GM12878 (cell line): Measurements from ENCODE around the gene PTPRQ. TPM values are rescaled to one million over a fixed set of nuclear protein-coding genes. Genes with fewer than 3 reads are reported as not detected.

Experiments
- ATAC-seq: fragments of 200-7000 bp; cut with Tn5 transposase; 3 replicates; pipeline ENCODE4 v1.9.1; 2020; ENCODE audit warnings: mild to moderate bottlenecking, moderate library complexity
- BruUV-seq: library from RNA; stranded (reverse); fragments of 400-500 nt; replicated peaks from 2 replicates; lab custom pipeline; 2021; lab: Mats Ljungman, UMichigan
- CTCF ChIA-PET: fragments of 300-600 bp; sonication (Branson Sonifier 250); formaldehyde crosslinking; extraction: SDS; loops from one replicate; lab custom pipeline; 2021; ENCODE audit warnings: inconsistent platforms; lab: Yijun Ruan, JAX
- POLR2A ChIA-PET: fragments of 350-600 bp; formaldehyde crosslinking; extraction: SDS; loops from one replicate; lab custom pipeline; 2021; ENCODE audit warnings: inconsistent platforms; lab: Charles Lee
- RAD21 ChIA-PET: fragments of 300-600 bp; sonication (Branson Sonifier 250); formaldehyde crosslinking; loops from one replicate; lab custom pipeline; 2023; ENCODE audit warnings: antibody characterized with exemption; ENCODE audit not compliant: unreplicated experiment; lab: Charles Lee
- SMC1A ChIA-PET: fragments of 300-600 bp; sonication (Branson Sonifier 250); formaldehyde crosslinking; loops from one replicate; lab custom pipeline; 2023; ENCODE audit not compliant: unreplicated experiment, uncharacterized antibody; lab: Charles Lee
- DNase-seq: peaks from one replicate; pipeline ENCODE4 v3.0.0-alpha.2; 2011; ENCODE audit warnings: low read depth, low spot score
- FAIRE-seq: peaks from 3 replicates; lab custom pipeline; 2011; peaks lifted over from hg19 to GRCh38; lab: Jason Lieb, UNC
- H2AFZ ChIP-seq: 2 replicates; pipeline ENCODE4 v1.6.0; 2011; ENCODE audit warnings: low read depth, low read length, control low read depth; ENCODE audit not compliant: control insufficient read depth
- H3K27ac ChIP-seq: 2 replicates; pipeline ENCODE4 v1.5.1; 2011; ENCODE audit warnings: control low read depth; ENCODE audit not compliant: control insufficient read depth, insufficient read depth
- H3K27me3 ChIP-seq, 2 experiments: replicated peaks in 1 of 2; 2 replicates each; pipeline versions ENCODE4 v1.6.0 to v1.6.1; 2011; ENCODE audit warnings: low read length in 1 of 2; ENCODE audit not compliant: control insufficient read depth in 2 of 2, insufficient read depth in 2 of 2
- H3K36me3 ChIP-seq, 2 experiments: 2 replicates each; pipeline ENCODE4 v1.5.1; 2011; ENCODE audit warnings: low read length in 1 of 2; ENCODE audit not compliant: control insufficient read depth in 2 of 2, insufficient read depth in 2 of 2
- H3K4me1 ChIP-seq: 2 replicates; pipeline ENCODE4 v1.6.1; 2011; ENCODE audit warnings: mild to moderate bottlenecking, low read length, moderate library complexity, mixed read lengths; ENCODE audit not compliant: control insufficient read depth, insufficient read depth
- H3K4me2 ChIP-seq: 2 replicates; pipeline ENCODE4 v1.6.0; 2011; ENCODE audit warnings: control low read depth; ENCODE audit not compliant: control insufficient read depth, insufficient read depth
- H3K4me3 ChIP-seq: fragments of 200-600 bp; sonication (generic); 2 replicates; pipeline ENCODE4 v1.5.1; 2016
- H3K79me2 ChIP-seq: 2 replicates; pipeline ENCODE4 v1.6.0; 2011; ENCODE audit warnings: low read length; ENCODE audit not compliant: control insufficient read depth, insufficient read depth
- H3K9ac ChIP-seq: 2 replicates; pipeline ENCODE4 v1.8.0; 2011; ENCODE audit warnings: low read length, control low read depth, mixed read lengths; ENCODE audit not compliant: control insufficient read depth, insufficient read depth
- H3K9me3 ChIP-seq: replicated peaks from 3 replicates; pipeline ENCODE4 v1.5.1; 2011; ENCODE audit warnings: mild to moderate bottlenecking, low read length; ENCODE audit not compliant: control insufficient read depth, insufficient read depth
- H4K20me1 ChIP-seq: 2 replicates; pipeline ENCODE4 v1.6.0; 2011; ENCODE audit not compliant: control insufficient read depth, insufficient read depth
- BCL3 ChIP-seq: IDR thresholded peaks from 2 replicates; pipeline ENCODE4 v1.6.1; 2011; ENCODE audit warnings: borderline replicate concordance, low read depth, mild to moderate bottlenecking, moderate library complexity, low read length; ENCODE audit not compliant: insufficient read depth, poor library complexity, severe bottlenecking
- BHLHE40 ChIP-seq, 2 experiments: fragments of 450-650 bp in 1 of 2; IDR thresholded peaks; 2 replicates each; pipeline ENCODE4 v1.6.1; 2011 to 2017; ENCODE audit warnings: low read depth in 2 of 2, borderline replicate concordance in 1 of 2, improper control_type of control experiment in 1 of 2, low read length in 1 of 2, mild to moderate bottlenecking in 1 of 2
- CHD2 ChIP-seq: IDR thresholded peaks from 2 replicates; pipeline ENCODE4 v1.6.1; 2011; ENCODE audit warnings: low read depth, low read length, improper control_type of control experiment, borderline replicate concordance
- CHD4 ChIP-seq: fragments of 200-600 bp; sonication (generic); IDR thresholded peaks from 2 replicates; pipeline ENCODE4 v1.6.1; 2016; ENCODE audit warnings: mild to moderate bottlenecking
- CREB1 ChIP-seq: IDR thresholded peaks from 2 replicates; pipeline ENCODE4 v1.6.1; 2012; ENCODE audit warnings: low read depth, mild to moderate bottlenecking, inconsistent platforms
- ELK1 ChIP-seq: IDR thresholded peaks from 2 replicates; pipeline ENCODE4 v1.6.1; 2012; ENCODE audit warnings: low read depth, low read length, improper control_type of control experiment
- LARP7 ChIP-seq: fragments of 450-650 bp; IDR thresholded peaks from 2 replicates; pipeline ENCODE4 v1.6.1; 2017; ENCODE audit warnings: mild to moderate bottlenecking
- NR2F1 ChIP-seq: fragments of 450-650 bp; conservative IDR thresholded peaks from 2 replicates; pipeline ENCODE4 v1.6.1; 2017; ENCODE audit warnings: mild to moderate bottlenecking
- NRF1 ChIP-seq: conservative IDR thresholded peaks from 2 replicates; pipeline ENCODE4 v1.6.1; 2011; ENCODE audit warnings: mild to moderate bottlenecking, low read depth, low read length, improper control_type of control experiment
- PAX5 ChIP-seq: IDR thresholded peaks from 2 replicates; pipeline ENCODE4 v1.6.1; 2011; ENCODE audit warnings: low read depth, low read length, borderline replicate concordance
- PAX8 ChIP-seq: fragments of 450-650 bp; IDR thresholded peaks from 2 replicates; pipeline ENCODE4 v1.6.1; 2017; ENCODE audit warnings: mild to moderate bottlenecking, moderate library complexity
- POLR2AphosphoS5 ChIP-seq: IDR thresholded peaks from 2 replicates; pipeline ENCODE4 v1.6.1; 2011; ENCODE audit warnings: mild to moderate bottlenecking, low read length, inconsistent platforms
- POU2F2 ChIP-seq: IDR thresholded peaks from 3 replicates; pipeline ENCODE4 v1.6.1; 2011; ENCODE audit warnings: low read depth, mild to moderate bottlenecking, low read length, borderline replicate concordance
- USF1 ChIP-seq: IDR thresholded peaks from 2 replicates; pipeline ENCODE4 v1.6.1; 2011; ENCODE audit warnings: borderline replicate concordance, low read depth, mild to moderate bottlenecking, moderate library complexity, mixed read lengths, low read length; ENCODE audit not compliant: insufficient read depth; ENCODE audit errors: extremely low read length
- YY1 ChIP-seq: IDR thresholded peaks from 2 replicates; pipeline ENCODE4 v1.6.1; 2011; ENCODE audit warnings: low read depth, mild to moderate bottlenecking, low read length
- ZSCAN29 ChIP-seq: fragments of 450-650 bp; IDR thresholded peaks from 2 replicates; pipeline ENCODE4 v1.6.1; 2017; ENCODE audit warnings: mild to moderate bottlenecking, moderate library complexity
- WGBS: methylation state at CpG from one replicate; pipeline ENCODE4 v1.1.6; 2016; ENCODE audit warnings: low lambda C conversion rate; ENCODE audit not compliant: insufficient replicate concordance, insufficient coverage; ENCODE audit errors: missing lambda C conversion rate; 5-methylcytosine and 5-hydroxymethylcytosine counted together
- in situ Hi-C: fragments of 300-500 bp; cut with MboI; formaldehyde crosslinking; loops from 9 replicates; pipeline ENCODE4 v1.14.3; 2018; ENCODE audit warnings: mixed read lengths
- intact Hi-C: fragments of 100-400 bp; cut with micrococcal nuclease; formaldehyde crosslinking; loops from one replicate; pipeline ENCODE4 v1.14.2; 2022; ENCODE audit not compliant: unreplicated experiment
- polyA plus RNA-seq, 11 experiments: library from polyadenylated mRNA; depleted of rRNA in 4 of 11; unstranded in 6 of 11; stranded (reverse) in 5 of 11; fragments of >200 nt; fragmentation: Nextera tagmentation in 4 of 11; fragmentation: Illumina TruSeq in 1 of 11; extraction: Ambion mirVana in 4 of 11; extraction: Trizol in 1 of 11; gene quantifications; 1 replicate in 1 of 11; 2 replicates in 10 of 11; pipeline versions ENCODE4 v1.2.1 to v1.2.3, GENCODE V29; 2011 to 2016; ENCODE audit warnings: inconsistent platforms in 2 of 11, missing spikeins in 2 of 11, low read depth in 1 of 11
- total RNA-seq, 4 experiments: library from RNA; depleted of rRNA in 3 of 4; stranded (reverse); fragments of >200 nt in 3 of 4; fragmentation: Illumina TruSeq in 1 of 4; extraction: Trizol in 1 of 4; gene quantifications; 2 replicates each; pipeline versions ENCODE4 v1.2.1 to v1.2.3, GENCODE V29; 2013 to 2021

The PTPRQ gene
- total and polyA plus RNA-seq, 10 of the 15 experiments (the other 5 are each of a cell fraction or from before 2014, with no cell fraction given) = 0.01 TPM; not detected in 9

GRCh38 chr12:80422550-80422949 is 21.5 kb upstream of the PTPRQ start (continued):
- TF ChIP-seq BHLHE40 (IDR thresholded peaks at IDR 0.05; ENCODE audit: borderline replicate concordance in 1 of 2, low read depth in 2 of 2, low read length in 1 of 2) (no peak), CHD4 (no peak), ELK1 (no peak), PAX5 (no peak), NR2F1 (no peak)

- ATAC-seq = no peak
- FAIRE-seq = no peak
- SMC1A ChIA-PET = no interaction called here
- no peak for DNase-seq
- in situ Hi-C loops = no loop called here
- H3K27me3 ChIP-seq = no peaks in the 10 kb centered on the region
- no peaks in the 10 kb centered on the region for H3K79me2 ChIP-seq
- no peaks in the 10 kb centered on the region for H3K9me3 ChIP-seq
- H3K4me2 ChIP-seq = no peak overlapping the region
- intact Hi-C loops = no loop called here
- H3K4me3 ChIP-seq = no peak overlapping the region
- no TSS peak for BruUV-seq
- RAD21 ChIA-PET = no interaction called here
- H3K4me1 ChIP-seq = no peaks in the 10 kb centered on the region
- H4K20me1 ChIP-seq = no peaks in the 10 kb centered on the region
- WGBS = 0% methylated on average over 2 of the region's 2 CpGs
- H3K27ac ChIP-seq = no peak overlapping the region
- TF ChIP-seq CREB1 = no peak
- TF ChIP-seq PAX8 = no peak
- TF ChIP-seq CHD2 = no peak
- no peak for TF ChIP-seq BHLHE40 (IDR thresholded peaks at IDR 0.05; ENCODE audit: borderline replicate concordance in 1 of 2, low read depth in 2 of 2, low read length in 1 of 2)
- no peak for TF ChIP-seq ZSCAN29
- TF ChIP-seq POU2F2 = no peak
- TF ChIP-seq USF1 = no peak
- TF ChIP-seq NRF1 = no peak
- no peak for TF ChIP-seq YY1
- TF ChIP-seq LARP7 = no peak
- TF ChIP-seq POLR2AphosphoS5 = no peak
- no peak for TF ChIP-seq BCL3
- H3K9ac ChIP-seq = no peak overlapping the region
- H3K36me3 ChIP-seq = no peaks in the 10 kb centered on the region
- CTCF ChIA-PET = interaction anchor here (0.8 kb wide), 1 partner anchor 18 kb away, joined by 3 read pairs; no protein-coding TSS in a partner anchor
- H2AFZ ChIP-seq = no peak overlapping the region
- POLR2A ChIA-PET = no interaction called here
Observed at GRCh38 chr12:80432061-80432460, 12.0 kb upstream of the PTPRQ start.
